Sigmoid colon (tissue), 7 donors: ENCODE measurements around the gene SYPL2. TPM values are rescaled to one million over a fixed set of nuclear protein-coding genes. Genes with fewer than 3 reads are reported as not detected.

Experiments used
- DNase-seq: peaks from one replicate; pipeline ENCODE4 v3.0.0-alpha.2; 2019
- H3K27ac ChIP-seq, 4 donors: fragments of 200-600 bp; sonication (generic); one replicate each; pipeline ENCODE4 v1.5.1; 2016 to 2019; ENCODE audit warnings: mild to moderate bottlenecking in 1 of 4
- H3K27me3 ChIP-seq, 3 donors: fragments of 200-600 bp; sonication (generic); one replicate each; pipeline ENCODE4 v1.5.1; 2019; ENCODE audit warnings: mild to moderate bottlenecking in 1 of 3
- H3K36me3 ChIP-seq, 4 donors: fragments of 200-600 bp; sonication (generic); one replicate each; pipeline ENCODE4 v1.5.1; 2016 to 2019
- H3K4me1 ChIP-seq, 4 donors: fragments of 200-600 bp; sonication (generic); one replicate each; pipeline ENCODE4 v1.5.1; 2017 to 2019
- H3K4me3 ChIP-seq, 4 donors: fragments of 200-600 bp; sonication (generic); one replicate each; pipeline ENCODE4 v1.5.1; 2017 to 2019; ENCODE audit warnings: mild to moderate bottlenecking in 2 of 4, moderate library complexity in 1 of 4
- H3K9me3 ChIP-seq, 4 donors: fragments of 200-600 bp in 3 of 4; sonication (generic) in 3 of 4; one replicate each; pipeline versions ENCODE4 v1.5.1 to v1.6.1; 2013 to 2019
- EP300 ChIP-seq, 4 donors: sonication (generic); formaldehyde crosslinking; IDR thresholded peaks; one replicate each; pipeline ENCODE4 v1.6.1; 2017; ENCODE audit warnings: antibody characterized with exemption in 4 of 4
- POLR2A ChIP-seq, 2 donors: fragments of 450-650 bp; IDR thresholded peaks; one replicate each; pipeline ENCODE4 v1.6.1; 2016; ENCODE audit warnings: antibody characterized with exemption in 2 of 2, mild to moderate bottlenecking in 2 of 2, moderate library complexity in 2 of 2
- POLR2AphosphoS5 ChIP-seq, 4 donors: sonication (generic); formaldehyde crosslinking; IDR thresholded peaks; one replicate each; pipeline ENCODE4 v1.6.1; 2017; ENCODE audit warnings: antibody characterized with exemption in 4 of 4
- WGBS, 2 donors: extraction: QIAGEN DNeasy Blood & Tissue Kit; methylation state at CpG; one replicate each; pipeline ENCODE4 v1.1.7; 2013; 5-methylcytosine and 5-hydroxymethylcytosine counted together
- intact Hi-C: fragments of 100-400 bp; cut with DNase I; formaldehyde crosslinking; loops from one replicate; pipeline ENCODE4 v1.15.1; 2023
- polyA plus RNA-seq, 3 donors: library from polyadenylated mRNA; stranded (reverse); fragments of 200-250 nt; gene quantifications; one replicate each; pipeline ENCODE4 v1.2.3, GENCODE V29; 2013
- total RNA-seq, 4 donors: library from RNA; depleted of rRNA; stranded (reverse); fragments of >200 nt; gene quantifications; one replicate each; pipeline ENCODE4 v1.1.0, GENCODE V29; 2016
- TF ChIP-seq, protein P1 (sequence below), 4 experiments: fragments of 450-650 bp in 3 of 4; fragments of 200-600 bp in 1 of 4; IDR thresholded peaks; one replicate each; pipeline ENCODE4 v1.5.1; 2016 to 2019; ENCODE audit warnings: antibody characterized with exemption in 4 of 4, mild to moderate bottlenecking in 3 of 4, moderate library complexity in 2 of 4
- donor health status: healthy with polysubstance abuse.
- donor health status: Bipolar disorder and iron deficiency.
- donor health status: healthy.

SYPL2 gene
- total and polyA plus RNA-seq, 7 donors: under 0.01 to 6.9 (median 2.1) TPM; not detected in 1

DNA sequence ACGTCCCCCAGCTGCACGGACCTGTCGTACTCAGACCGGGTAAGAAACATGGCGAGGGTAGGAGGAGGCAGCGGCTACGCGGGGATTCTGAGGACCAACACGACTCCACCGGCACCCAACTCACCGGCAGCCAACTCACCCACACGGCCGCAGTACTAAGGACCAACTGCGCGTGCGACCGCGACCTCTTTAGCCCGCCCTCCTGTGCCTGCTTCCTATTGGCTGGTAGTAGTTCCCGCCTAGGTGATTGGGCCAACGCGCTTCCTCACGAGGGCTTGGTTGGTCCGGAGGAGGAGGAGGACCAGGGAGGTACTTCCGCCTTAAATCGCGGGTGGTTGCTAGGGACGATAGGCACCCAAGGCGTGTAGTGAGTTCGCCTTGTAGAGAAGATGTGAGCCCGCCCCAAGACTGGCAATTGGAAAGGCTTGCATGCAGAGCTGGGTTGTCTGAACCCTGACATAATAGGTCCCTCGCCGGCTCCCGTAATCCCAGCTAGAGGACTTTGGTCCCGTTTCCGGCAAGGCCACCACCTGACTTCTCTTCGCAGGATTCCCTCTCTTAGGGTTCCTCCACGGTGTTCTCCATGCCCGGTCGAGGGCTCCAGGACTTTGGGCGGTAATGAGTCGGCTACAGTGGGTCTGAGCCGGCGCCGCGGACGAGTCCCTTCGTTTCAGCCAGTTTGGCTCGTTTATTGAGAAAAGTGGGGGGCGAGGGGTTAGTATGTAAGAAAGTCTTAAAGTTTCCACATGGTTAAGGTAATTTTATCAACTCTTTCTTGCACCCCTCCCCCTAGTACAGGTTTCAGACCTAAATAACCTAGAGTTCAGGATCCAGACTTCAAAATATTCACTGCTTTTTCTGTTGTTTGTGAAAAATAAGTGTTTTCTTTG is 39.8 kb upstream of the SYPL2 start, which contains the start of gene PSMA5:
PSMA5 (minus strand) TSS at position 168 of the 890 bp plus-strand sequence; CDS start at position 50, 118 bp downstream.
- no peaks in the 10 kb centered on the region for H3K27me3 ChIP-seq
- H3K4me3 ChIP-seq: peak within 1 kb of the TSS; percentile 60 to 99 (median 86)
- H3K4me1 ChIP-seq: peaks cover 4 to 41% (median 26%) of the 10 kb centered on the region in 4 donors
- H3K36me3 ChIP-seq: peaks cover 0 to 3% (median under 1%) of the 10 kb centered on the region in 4 donors
- intact Hi-C loops: loop anchor here (2.0 to 5.0 kb wide), 3 partner anchors 40 to 106 kb away; partner anchors contain the start of genes ATXN7L2 and SYPL2
- DNase-seq: peak; percentile 99
- H3K9me3 ChIP-seq: no peaks in the 10 kb centered on the region
- peak within 1 kb of the TSS; percentile 86 to 94 (median 92) for H3K27ac ChIP-seq
- TF ChIP-seq POLR2AphosphoS5 (IDR thresholded peaks at IDR 0.05): peak; percentile 55 to 92 (median 78)
- TF ChIP-seq POLR2A (IDR thresholded peaks at IDR 0.05): peak; percentile 33 to 82
- TF ChIP-seq EP300 (IDR thresholded peaks at IDR 0.05): peak in 1 of 4 donors; percentile 16
- TF ChIP-seq, protein P1, sequence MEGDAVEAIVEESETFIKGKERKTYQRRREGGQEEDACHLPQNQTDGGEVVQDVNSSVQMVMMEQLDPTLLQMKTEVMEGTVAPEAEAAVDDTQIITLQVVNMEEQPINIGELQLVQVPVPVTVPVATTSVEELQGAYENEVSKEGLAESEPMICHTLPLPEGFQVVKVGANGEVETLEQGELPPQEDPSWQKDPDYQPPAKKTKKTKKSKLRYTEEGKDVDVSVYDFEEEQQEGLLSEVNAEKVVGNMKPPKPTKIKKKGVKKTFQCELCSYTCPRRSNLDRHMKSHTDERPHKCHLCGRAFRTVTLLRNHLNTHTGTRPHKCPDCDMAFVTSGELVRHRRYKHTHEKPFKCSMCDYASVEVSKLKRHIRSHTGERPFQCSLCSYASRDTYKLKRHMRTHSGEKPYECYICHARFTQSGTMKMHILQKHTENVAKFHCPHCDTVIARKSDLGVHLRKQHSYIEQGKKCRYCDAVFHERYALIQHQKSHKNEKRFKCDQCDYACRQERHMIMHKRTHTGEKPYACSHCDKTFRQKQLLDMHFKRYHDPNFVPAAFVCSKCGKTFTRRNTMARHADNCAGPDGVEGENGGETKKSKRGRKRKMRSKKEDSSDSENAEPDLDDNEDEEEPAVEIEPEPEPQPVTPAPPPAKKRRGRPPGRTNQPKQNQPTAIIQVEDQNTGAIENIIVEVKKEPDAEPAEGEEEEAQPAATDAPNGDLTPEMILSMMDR (IDR thresholded peaks at IDR 0.05): no peak
- WGBS, 2 donors: 0% methylated on average over 50 of the region's 50 CpGs

GRCh38 chr1:109427171-109427467 is 39.2 kb upstream of the SYPL2 start:
- no peak for DNase-seq
- TF ChIP-seq POLR2AphosphoS5 (IDR thresholded peaks at IDR 0.05): no peak
- no peak for TF ChIP-seq EP300 (IDR thresholded peaks at IDR 0.05)
- TF ChIP-seq, protein P1 (IDR thresholded peaks at IDR 0.05): no peak
- no peak for TF ChIP-seq POLR2A (IDR thresholded peaks at IDR 0.05)
- intact Hi-C loops: loop anchor here (2.0 to 5.0 kb wide), 3 partner anchors 40 to 106 kb away; partner anchors contain the start of genes ATXN7L2 and SYPL2
- peak overlapping the region; percentile 60 to 99 (median 86) for H3K4me3 ChIP-seq
- H3K4me1 ChIP-seq: peaks cover 4 to 41% (median 26%) of the 10 kb centered on the region in 4 donors
- no peaks in the 10 kb centered on the region for H3K27me3 ChIP-seq
- peak overlapping the region; percentile 86 to 94 (median 92) for H3K27ac ChIP-seq
- H3K36me3 ChIP-seq: no peaks in the 10 kb centered on the region
- 2 to 8% methylated on average over 7 of the region's 7 CpGs for WGBS, 2 donors
- no peaks in the 10 kb centered on the region for H3K9me3 ChIP-seq

DNA sequence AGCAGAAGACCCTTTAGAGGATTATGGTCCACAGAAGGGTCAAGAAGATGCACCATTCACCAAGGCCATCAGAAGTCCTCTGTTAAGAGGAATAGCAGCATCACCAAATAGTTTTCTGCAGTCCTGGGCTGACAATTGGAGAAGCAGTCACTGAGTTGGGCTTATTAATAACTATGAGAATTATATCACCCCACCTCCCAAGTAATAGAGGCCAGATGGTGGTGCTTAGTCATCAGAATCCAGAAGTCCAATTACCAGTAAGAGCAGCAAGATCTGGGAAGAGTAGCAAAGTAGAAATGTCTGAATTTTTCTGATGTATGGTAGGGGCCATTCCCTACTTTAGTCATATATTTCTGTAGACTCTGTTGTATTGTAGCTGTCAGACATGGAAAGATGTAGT is 34.0 kb upstream of the SYPL2 start:
- Histone ChIP-seq H3K36me3 (no peaks in the 10 kb centered on the region), H3K4me3 (no peak overlapping the region), H3K27me3 (no peaks in the 10 kb centered on the region), H3K27ac (no peak overlapping the region), H3K4me1 (peaks cover 0 to 7% (median 3%) of the 10 kb centered on the region in 4 donors), H3K9me3 (no peaks in the 10 kb centered on the region)
- no peak for DNase-seq
- no peak for TF ChIP-seq POLR2AphosphoS5 (IDR thresholded peaks at IDR 0.05)
- TF ChIP-seq, protein P1 (IDR thresholded peaks at IDR 0.05): no peak
- no peak for TF ChIP-seq POLR2A (IDR thresholded peaks at IDR 0.05)
- TF ChIP-seq EP300 (IDR thresholded peaks at IDR 0.05): no peak
- intact Hi-C loops: no loop called here

DNA sequence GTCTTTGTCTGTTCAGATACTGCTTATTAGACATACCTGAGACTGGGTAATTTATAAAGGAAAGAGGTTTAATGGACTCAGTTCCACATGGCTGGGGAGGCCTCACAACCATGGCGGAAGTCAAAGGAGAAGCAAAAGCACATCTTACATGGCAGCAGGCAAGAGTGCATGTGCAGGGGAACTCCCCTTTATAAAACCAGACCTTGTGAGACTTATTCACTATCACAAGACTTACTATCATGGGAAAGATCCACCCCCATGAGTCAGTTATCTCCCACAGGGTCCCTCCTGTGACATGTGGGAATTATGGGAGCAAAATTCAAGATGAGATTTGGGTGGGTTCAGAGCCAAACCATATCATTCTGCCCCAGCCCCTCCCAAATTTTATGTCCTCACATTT is 33.0 kb upstream of the SYPL2 start:
- no peak for DNase-seq
- 96 to 98% methylated on average over 1 of the region's 1 CpG for WGBS, 2 donors
- TF ChIP-seq POLR2AphosphoS5 (IDR thresholded peaks at IDR 0.05): no peak
- TF ChIP-seq, protein P1 (IDR thresholded peaks at IDR 0.05): no peak
- TF ChIP-seq POLR2A (IDR thresholded peaks at IDR 0.05): no peak
- no peak for TF ChIP-seq EP300 (IDR thresholded peaks at IDR 0.05)
- no peak overlapping the region for H3K27ac ChIP-seq
- no peaks in the 10 kb centered on the region for H3K4me1 ChIP-seq
- intact Hi-C loops: no loop called here
- no peak overlapping the region for H3K4me3 ChIP-seq
- H3K27me3 ChIP-seq: no peaks in the 10 kb centered on the region
- no peaks in the 10 kb centered on the region for H3K36me3 ChIP-seq
- H3K9me3 ChIP-seq: no peaks in the 10 kb centered on the region
